GM18868 (cell line): ENCODE measurements around the gene GFRA1.

Experiments
- ATAC-seq: cut with Tn5 transposase; IDR thresholded peaks from one replicate; pipeline ENCODE4 v1.9.1; 2021; ENCODE audit warnings: mild to moderate bottlenecking, moderate library complexity; ENCODE audit not compliant: unreplicated experiment

Gene GFRA1

DNA sequence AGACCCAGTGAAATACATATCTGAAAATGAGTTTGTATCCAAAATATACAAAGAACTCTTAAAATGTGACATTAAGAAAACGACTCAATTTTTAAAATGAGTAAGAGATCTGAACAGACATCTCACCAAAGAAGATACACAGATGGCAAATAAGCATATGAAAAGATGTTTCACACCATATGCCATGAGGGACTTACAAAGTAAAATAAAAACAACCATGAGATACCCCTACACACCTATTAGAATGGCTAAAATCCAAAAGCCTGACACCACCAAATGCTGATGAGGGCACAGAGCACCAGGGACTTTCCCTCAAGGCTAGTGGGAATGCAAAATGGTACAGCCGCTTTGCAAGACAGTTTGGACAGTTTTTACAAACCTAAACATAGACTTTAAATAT, 27.9 kb downstream of the GFRA1 start:
- ATAC-seq, result no peak

DNA sequence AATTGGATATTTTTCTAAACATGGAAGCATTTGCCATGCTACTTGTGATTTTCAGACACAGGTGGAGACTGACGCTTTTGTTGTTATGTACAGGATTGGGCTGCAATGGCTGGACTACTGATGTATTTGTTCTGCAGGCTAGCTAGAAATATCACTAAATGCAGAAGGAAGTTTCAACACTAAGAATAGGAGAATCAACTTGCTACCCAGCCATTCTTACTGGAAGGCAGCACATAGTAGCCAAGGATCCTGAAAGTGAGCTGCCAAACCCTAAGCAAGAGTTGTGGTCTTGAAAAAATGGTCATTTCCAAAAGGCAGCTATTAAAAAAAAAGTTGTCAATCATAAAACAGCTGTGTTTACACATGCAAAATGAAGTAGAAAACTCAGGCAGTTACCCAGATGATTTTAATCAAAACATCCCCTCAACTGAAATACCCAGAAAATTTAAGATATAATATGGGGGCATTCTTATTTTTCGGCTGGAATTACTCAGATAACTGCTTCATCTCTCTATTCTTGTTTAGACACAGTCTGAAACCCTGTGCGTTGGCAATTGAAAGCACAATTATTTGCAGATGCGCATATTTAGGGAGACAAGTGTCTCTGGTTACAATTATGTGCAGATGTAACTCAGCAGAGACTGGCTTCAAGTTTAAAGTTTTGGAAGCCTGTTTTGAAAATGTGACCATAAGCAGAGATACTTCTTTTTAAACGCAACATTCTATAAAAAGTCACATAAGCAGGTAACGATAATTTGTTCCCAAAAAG, 31.2 kb downstream of the GFRA1 start:
- ATAC-seq, result no peak

DNA sequence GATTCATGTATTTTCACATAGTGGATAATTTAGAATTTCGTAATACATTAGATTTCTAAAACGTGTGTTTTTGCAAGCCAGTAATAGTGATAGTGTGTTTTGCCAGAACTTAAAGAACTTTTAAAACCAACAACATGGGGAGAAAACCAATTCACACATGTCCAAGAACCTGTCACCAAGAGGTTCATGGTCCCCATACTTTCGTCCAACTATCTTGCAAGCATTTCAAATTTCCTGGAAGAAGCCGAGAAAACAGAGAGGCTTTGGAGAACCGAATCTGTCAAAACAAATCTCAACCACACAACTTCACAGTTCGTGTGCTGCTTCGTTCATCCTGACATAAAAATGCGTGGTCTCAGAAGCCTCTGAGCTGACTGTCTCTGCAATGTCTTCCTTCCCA, 31.9 kb downstream of the GFRA1 start:
- no peak for ATAC-seq

DNA sequence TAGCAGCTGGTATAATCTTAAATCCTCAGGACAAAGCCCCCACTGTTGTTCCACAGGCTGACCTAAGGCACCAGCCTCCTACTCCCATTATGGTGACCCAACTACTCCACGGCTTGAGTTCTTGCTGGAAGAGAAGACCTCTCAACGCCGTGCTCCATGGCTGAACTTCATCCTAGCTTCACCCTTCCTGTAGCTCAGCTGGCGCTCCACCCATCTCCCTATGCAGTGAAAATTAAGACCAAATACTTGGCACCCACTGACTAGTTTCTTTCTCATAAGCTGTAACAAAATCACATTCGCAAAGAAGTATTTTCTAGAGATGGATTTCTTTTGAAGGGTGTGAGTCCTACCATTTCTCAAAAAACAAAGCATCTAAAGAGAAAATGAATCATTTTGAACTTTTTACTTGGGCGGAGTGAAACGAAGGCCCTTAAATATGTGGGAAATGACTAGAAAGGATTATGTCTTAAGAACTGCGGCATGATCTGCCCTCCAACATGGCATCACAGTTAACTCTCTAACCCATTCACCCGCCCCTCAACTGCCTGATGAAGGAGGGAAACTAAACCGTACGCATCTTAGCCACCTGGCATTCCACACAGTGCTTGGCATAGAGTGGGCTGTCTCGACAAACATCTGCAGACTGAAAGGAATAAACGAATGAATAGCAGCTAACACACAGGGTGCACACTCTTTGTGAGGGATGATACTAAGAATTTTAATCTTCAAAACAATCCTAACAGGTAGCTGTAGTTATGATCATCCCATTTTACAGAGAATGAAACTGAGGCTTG, 32.7 kb downstream of the GFRA1 start:
- no peak for ATAC-seq

DNA sequence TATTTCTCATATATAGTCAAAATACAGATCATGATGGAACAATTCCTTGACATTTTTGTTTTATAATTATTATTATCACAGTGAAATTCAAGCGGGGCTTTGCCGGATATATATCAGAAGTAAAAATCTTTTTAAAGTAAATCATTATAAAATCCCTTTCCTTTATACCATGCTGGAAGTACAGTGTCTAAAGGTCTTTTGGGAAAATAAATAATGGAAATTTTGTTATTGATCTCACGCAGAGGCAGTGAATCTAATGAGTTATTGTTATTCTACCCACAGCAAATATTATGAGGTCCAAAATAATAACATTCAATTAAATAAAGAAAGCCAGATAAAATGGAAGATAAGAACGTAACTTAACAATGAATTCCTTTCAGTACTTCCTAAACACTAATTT, 33.8 kb downstream of the GFRA1 start:
- no peak for ATAC-seq

DNA sequence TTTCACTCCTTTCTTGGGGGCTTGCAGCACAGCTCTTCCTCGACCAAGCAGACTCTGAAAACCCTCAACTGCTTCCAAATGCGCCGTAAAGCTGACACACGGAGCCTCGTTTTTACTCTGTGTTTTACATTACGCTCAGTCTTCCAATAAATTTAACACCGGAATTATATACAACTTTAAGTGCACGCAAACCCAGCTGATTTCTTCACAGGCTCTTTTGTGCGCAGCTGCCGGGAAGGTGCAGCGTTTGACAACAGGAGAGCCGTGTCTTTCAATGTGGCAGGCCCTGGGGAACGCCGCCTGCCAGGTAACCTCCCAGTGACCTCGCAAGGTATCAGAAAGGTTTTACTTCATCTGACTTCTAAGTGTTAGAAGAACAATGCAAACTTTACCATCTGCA, 35.0 kb downstream of the GFRA1 start:
- ATAC-seq, result no peak

DNA sequence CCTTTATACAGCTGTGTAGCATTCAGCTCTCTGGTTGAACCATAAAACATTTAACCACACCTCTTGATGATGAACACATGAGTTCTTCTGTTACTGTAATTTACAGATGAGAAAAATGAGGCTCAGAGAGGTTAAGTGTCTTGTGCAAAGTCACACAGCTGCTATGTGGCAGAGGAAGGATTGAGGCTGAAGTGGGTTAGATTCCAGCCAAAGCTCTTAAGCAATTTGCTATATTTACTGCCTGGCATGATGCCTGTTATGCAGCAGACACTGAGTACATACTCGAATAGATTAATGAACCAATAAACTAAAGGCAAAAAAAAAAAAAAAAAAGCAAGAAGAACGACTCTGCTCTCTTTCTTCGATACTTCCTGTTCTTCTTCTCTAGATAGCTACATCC, 35.7 kb downstream of the GFRA1 start:
- ATAC-seq, result no peak

DNA sequence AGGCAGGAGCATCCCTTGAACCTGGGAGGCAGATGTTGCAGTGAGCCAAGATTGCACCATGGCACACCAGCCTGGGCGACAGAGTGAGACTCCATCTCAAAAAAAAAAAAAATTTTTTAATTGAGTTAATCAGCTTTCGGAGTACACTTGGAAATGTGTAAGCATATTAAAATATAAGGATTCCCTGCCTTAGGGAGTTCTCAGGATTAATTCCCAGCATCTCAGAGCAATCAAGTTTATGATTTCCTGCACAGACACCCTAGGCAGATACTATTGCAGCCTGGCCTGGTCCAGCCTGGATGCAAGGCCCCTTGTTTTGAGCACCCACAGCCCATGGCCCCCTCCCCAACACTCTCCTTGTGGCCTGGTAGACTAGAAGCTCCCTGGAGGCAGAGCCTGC, 39.8 kb downstream of the GFRA1 start:
- no peak for ATAC-seq

DNA sequence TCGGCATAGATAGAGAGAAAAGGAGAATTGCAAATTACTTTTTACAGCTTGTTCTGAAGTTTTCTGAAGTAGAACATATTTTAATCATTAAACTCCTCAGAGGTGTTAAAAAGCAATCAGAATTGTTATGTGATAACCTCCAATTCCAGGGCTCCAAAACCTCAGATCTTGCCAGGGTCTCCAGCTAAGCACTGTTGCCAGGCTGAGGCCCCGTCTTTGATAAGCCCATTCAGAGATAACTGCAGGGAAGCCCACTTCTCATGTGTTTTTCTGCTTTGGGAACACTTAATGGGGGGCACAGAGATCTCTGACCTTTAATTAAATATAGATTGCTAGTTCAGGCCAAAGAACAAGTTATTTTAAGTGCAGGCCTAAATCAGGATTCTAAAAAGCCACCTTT, 40.4 kb downstream of the GFRA1 start:
- ATAC-seq, result no peak

DNA sequence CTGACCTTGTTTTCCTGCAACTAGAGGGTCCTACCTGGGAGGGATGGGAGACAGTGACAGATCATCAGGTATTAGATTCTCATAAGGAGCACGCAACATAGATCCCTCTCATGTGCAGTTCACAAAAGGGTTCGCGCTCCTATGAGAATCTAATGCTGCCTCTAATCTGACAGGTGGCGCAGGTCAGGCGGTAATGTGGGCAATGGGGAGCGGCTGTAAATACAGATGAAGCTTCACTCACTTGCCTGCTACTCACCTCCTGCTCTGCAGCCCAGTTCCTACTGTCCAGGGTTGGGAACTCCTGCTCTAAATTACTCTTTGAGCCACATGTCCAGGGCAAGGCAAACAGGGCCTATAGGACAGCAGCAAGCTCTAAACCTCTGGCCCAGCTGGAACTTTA, 46.2 kb downstream of the GFRA1 start:
- no peak for ATAC-seq

DNA sequence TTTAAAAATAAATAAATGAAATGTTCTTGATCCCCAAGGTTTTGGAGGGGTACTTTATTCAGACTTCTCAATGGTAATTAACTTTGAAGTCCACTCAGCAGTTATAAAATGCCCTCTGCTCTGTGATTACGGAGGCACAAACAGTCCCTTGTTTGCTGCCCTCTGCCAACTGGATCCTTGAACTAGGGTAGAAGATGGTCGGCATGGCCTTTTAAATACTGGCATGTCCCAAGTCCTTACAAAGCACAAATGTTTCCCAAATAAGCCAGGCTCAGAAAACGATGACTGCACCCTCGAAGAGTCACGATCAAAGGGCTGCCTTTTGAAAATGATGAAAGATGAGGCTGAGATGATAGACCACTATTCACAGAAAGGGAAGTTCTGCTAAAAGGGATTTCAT, 47.0 kb downstream of the GFRA1 start:
- no peak for ATAC-seq

DNA sequence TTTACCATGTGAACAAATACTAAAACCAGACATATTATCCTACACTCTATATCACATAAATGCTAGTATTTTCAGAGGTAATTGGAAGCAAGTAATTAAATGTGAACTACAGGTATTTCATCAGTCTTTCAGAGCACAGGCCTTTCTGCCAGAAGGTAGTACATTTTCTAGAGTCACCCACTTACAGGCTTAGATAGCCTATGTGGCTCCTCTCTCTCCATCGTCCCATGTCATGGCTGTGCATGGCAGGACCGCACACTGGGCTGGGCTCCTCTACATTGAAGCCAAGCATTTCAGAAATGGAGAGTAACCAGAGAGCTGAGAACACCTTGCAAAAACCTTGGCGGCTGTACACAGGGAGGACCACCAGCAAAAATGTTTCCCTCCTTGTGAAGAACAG, 49.7 kb downstream of the GFRA1 start:
- no peak for ATAC-seq

DNA sequence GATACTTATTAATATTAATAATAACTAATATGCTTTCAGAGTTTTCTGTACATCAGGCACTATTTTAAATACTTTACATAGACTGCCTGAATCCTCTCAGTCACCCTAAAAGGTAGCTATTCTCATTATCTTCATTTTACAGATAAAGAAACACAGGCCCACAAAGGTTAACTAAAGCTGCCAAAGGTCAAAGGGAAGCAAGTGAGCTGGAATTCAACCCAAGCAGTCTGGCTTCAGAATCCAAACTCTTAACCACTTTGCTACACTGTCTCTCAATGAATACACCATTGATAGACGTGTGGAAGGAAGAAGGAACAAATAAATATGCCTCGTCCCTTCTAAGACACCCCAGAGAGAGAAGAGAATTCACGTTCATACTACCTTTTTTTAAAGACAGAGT, 52.0 kb downstream of the GFRA1 start:
- no peak for ATAC-seq

DNA sequence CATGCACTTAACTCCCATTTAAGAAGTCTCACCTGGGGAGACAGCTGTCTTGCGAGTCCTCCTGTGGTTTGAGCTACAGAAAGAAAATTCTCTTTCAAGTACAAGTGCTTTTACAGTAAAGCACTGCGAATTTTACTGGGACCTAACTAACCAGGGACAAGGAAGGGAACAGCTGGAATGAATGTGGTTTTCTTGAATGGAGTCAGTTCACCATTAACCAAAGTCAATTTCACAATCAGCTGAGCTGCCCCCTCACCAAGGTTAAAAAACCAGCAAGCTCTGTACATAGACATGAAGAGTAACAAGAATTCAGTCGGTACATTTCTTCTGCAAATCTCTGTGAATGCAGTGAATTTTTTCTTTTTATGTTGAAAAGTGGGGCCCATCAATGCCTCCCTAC, 56.3 kb downstream of the GFRA1 start:
- ATAC-seq, result no peak

DNA sequence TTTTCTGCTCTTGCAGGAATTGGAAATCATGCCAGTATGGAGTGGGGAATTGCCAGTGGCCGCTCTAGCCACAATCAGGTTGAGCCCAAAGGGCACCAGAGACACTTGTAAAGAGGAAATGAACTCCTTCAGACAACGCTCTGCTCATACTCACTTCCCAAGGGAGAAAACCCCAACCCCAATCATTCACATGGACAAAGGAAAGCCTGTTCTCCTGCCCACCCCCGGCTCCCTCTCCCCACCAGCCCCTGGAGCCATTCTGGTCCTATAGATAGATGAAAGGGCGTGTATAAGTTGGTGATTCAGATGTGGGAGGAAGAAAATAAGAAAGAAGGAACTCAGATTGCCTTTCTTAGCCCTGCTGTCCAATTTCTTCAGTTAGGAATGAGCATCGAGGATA, 57.4 kb downstream of the GFRA1 start:
- ATAC-seq, result no peak

DNA sequence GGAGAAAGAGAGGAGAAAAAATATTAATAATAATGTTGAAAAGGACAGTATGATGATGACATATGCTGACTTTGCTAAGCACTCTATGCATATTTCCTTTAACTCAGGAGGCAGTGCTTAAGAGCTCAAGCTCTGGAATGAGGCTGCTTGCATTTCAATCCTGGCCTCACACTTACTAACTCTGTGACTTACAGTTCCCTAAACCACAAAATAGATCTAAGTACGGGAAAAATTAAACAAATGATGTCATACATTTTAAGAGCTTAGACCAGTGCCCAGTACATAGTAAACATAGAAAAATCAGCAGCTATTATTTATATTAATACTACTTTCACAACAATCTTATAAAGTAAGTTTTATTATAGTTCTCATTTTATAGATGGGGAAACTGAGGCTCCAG, 61.3 kb downstream of the GFRA1 start:
- no peak for ATAC-seq

DNA sequence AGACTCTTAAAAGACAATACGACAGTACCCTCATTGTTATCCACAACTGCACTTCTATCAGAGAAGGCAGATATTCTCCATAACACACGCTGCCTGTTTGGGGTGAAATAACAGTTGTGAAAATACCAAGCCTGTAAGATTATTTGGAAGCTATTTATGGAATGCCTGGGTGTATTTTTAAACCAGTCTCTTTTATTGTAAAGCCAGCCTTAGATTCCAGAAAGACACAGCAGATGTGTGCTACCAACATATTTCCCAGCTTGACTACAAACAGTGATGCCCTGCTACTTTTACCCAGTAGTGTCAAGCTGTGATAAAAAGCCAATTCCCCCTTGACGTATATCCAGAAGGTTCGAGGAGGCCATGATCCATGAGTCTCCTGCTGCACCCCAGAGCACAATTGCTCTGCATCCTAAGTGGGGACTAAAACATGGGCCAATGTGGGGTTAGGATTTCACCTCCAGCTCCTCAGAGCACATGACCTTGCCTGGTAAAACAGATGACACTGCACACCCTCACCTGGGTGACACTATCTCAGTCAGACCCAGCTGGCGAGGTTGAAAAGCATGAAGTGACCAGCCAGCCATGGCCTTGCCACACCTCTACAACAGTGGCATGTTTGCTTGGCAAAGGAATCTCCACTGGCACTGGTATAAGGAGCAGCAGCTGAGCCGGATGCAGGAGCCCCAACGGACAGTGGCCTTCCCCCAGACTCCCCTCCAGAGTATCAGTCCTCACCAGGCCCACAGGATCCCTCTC, 62.2 kb downstream of the GFRA1 start:
- ATAC-seq, result no peak

DNA sequence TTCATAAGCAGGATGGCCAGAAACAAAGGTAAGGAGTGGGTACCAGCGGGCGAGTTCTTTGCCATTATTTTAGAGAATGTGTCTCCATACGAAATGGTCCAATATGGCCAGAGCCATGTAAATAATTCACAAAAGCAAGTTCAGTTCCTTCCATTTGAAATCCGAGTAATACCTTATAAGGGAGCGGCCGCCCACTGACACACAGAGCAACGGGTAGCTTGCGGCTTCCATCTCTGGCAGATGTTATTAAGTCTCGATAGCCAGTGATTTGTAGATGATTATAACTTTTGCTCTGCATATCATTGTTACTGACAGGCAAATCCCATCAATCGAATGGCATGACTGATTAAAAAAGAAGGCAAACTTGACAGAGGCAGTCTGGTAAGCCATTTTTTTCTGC, 63.2 kb downstream of the GFRA1 start:
- ATAC-seq, result no peak

DNA sequence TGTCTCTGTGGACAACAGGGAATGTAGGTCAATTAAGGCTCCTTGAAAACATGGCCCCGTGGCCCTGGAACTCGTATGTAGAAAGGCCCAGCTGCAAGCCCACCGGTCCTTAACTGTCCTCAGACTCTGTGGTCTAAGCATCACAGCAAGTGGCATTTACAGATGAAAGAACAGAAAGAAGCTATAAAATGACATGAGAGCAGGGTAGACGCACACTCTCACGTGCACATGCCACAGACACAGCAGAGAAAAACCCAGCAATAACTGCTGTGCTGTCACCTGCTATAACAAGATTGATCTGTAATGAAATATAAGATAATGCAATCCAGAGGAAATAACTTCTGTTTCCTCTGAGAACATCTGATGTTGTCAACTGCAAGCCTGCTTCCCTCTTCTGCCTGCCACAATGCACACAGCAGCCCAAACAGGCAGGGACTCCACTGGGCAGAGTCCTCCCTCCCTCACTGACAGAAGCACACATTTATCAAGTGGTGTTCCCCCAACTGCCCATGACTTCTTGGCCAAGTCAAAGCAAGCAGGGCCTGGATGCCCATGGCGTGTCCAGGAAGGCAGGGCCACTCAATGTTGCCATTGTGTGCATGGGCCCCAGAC, 63.9 kb downstream of the GFRA1 start:
- no peak for ATAC-seq

DNA sequence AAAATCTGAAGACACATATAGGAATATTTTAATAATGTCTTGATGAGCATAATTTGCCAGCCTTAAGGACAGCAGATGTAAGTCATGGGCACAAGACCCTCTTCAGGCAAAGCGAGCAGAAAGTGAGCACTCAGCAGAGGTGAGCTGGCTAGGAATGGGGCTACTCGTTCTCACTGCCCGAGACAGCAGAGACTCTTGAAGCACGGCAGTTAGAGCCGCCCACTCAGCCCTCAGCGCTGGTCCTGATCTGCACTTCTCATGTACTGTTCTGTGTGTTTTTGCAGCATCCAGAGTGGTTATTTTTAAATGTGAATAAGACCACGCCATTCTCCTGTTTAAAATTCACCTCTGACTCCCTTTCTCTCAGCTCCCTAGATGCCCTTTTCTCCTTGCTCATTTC, 65.3 kb downstream of the GFRA1 start:
- ATAC-seq, result no peak

DNA sequence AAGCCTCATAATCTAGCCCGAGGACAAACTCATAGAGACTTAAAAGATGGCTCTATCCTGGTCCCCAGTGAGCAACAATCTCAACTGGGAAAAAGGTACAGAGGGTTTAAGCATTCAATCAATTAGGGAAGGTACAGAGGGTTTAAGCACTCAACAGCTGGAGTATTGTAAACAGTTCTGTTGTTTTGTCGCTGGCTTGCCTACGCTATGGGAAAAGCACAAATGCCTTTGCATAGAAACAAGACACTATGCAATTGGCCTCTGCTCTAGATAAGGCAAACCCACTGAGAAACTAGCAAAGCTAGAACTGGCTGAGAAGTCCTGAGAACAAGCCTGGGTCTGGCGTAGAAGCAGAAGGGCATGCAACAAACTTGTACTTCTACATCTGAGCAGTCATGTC, 69.3 kb downstream of the GFRA1 start:
- no peak for ATAC-seq
